H9 (cell line): ENCODE data around the gene TMBIM1. TPM values are rescaled to one million over a fixed set of nuclear protein-coding genes. Genes with fewer than 3 reads are reported as not detected.

Source experiments
- DNase-seq: peaks from one replicate; pipeline ENCODE4 v3.0.0-alpha.2; 2017
- H2AFZ ChIP-seq: one replicate; pipeline ENCODE4 v1.6.1; 2013; ENCODE audit warnings: mild to moderate bottlenecking, low read length, control low read depth, moderate library complexity
- H2AK5ac ChIP-seq: 2 replicates; pipeline ENCODE4 v1.6.1; 2013; ENCODE audit warnings: low read length, control low read depth, mixed read lengths; ENCODE audit not compliant: insufficient read length
- H2BK120ac ChIP-seq: one replicate; pipeline ENCODE4 v1.6.1; 2013; ENCODE audit warnings: low read depth, mild to moderate bottlenecking, low read length, control low read depth, inconsistent platforms; ENCODE audit not compliant: poor library complexity, severe bottlenecking
- H2BK12ac ChIP-seq: 2 replicates; pipeline ENCODE4 v1.6.1; 2013; ENCODE audit warnings: low read length, control low read depth, mixed read lengths, low read depth; ENCODE audit not compliant: insufficient read length
- H2BK15ac ChIP-seq: 2 replicates; pipeline ENCODE4 v1.6.1; 2013; ENCODE audit warnings: low read depth, low read length, control low read depth
- H2BK20ac ChIP-seq: one replicate; pipeline ENCODE4 v1.6.1; 2013; ENCODE audit warnings: low read depth, mild to moderate bottlenecking, low read length, control low read depth, inconsistent platforms; ENCODE audit not compliant: poor library complexity, severe bottlenecking
- H2BK5ac ChIP-seq: 2 replicates; pipeline ENCODE4 v1.6.1; 2013; ENCODE audit warnings: low read length, control low read depth, mixed read lengths; ENCODE audit not compliant: insufficient read length
- H3K14ac ChIP-seq: 2 replicates; pipeline ENCODE4 v1.6.1; 2013; ENCODE audit warnings: low read length, control low read depth; ENCODE audit not compliant: insufficient read depth
- H3K18ac ChIP-seq: 2 replicates; pipeline ENCODE4 v1.6.1; 2013; ENCODE audit warnings: low read depth, mild to moderate bottlenecking, mixed read lengths, low read length, control low read depth; ENCODE audit not compliant: insufficient read length
- H3K23ac ChIP-seq: 2 replicates; pipeline ENCODE4 v1.6.1; 2013; ENCODE audit warnings: low read length, control low read depth, mixed read lengths, low read depth; ENCODE audit not compliant: insufficient read length
- H3K23me2 ChIP-seq: 2 replicates; pipeline ENCODE4 v1.6.1; 2013; ENCODE audit warnings: low read depth, mild to moderate bottlenecking, mixed read lengths, low read length, control low read depth; ENCODE audit not compliant: insufficient read length, poor library complexity, severe bottlenecking
- H3K27ac ChIP-seq: 2 replicates; pipeline ENCODE4 v1.5.1; 2013; ENCODE audit warnings: low read length, control low read depth, mixed read lengths, low read depth; ENCODE audit not compliant: insufficient read length
- H3K27me3 ChIP-seq: 2 replicates; pipeline ENCODE4 v1.6.1; 2013; ENCODE audit warnings: low read length, control low read depth, inconsistent platforms; ENCODE audit not compliant: insufficient read depth
- H3K4ac ChIP-seq: 2 replicates; pipeline ENCODE4 v1.6.1; 2013; ENCODE audit warnings: low read depth, mild to moderate bottlenecking, control low read depth, inconsistent platforms, low read length, moderate library complexity
- H3K4me1 ChIP-seq: 2 replicates; pipeline ENCODE4 v1.6.1; 2013; ENCODE audit warnings: low read length, control low read depth, inconsistent platforms; ENCODE audit not compliant: insufficient read depth
- H3K4me2 ChIP-seq: 2 replicates; pipeline ENCODE4 v1.6.1; 2013; ENCODE audit warnings: low read length, control low read depth, mixed read lengths; ENCODE audit not compliant: insufficient read length, insufficient read depth
- H3K56ac ChIP-seq: 2 replicates; pipeline ENCODE4 v1.6.1; 2013; ENCODE audit warnings: low read depth, mild to moderate bottlenecking, mixed read lengths, low read length, control low read depth; ENCODE audit not compliant: insufficient read length
- H3K79me1 ChIP-seq: 2 replicates; pipeline ENCODE4 v1.6.1; 2013; ENCODE audit warnings: low read depth, mild to moderate bottlenecking, moderate library complexity, low read length, control low read depth, inconsistent platforms; ENCODE audit not compliant: insufficient read depth, poor library complexity, severe bottlenecking
- H3K79me2 ChIP-seq: 2 replicates; pipeline ENCODE4 v1.6.1; 2013; ENCODE audit warnings: low read length, control low read depth, inconsistent platforms; ENCODE audit not compliant: insufficient read depth
- H3K9ac ChIP-seq: 2 replicates; pipeline ENCODE4 v1.6.1; 2013; ENCODE audit warnings: low read length, control low read depth, mixed read lengths; ENCODE audit not compliant: insufficient read length; ENCODE audit errors: extremely low read depth
- H3K9me3 ChIP-seq: one replicate; pipeline ENCODE4 v1.6.1; 2013; ENCODE audit warnings: low read depth, low read length, inconsistent platforms; ENCODE audit not compliant: control insufficient read depth
- H3T11ph ChIP-seq: one replicate; pipeline ENCODE4 v1.6.1; 2013; ENCODE audit warnings: mild to moderate bottlenecking, low read length, control low read depth, inconsistent platforms
- H4K20me1 ChIP-seq: one replicate; pipeline ENCODE4 v1.6.1; 2013; ENCODE audit not compliant: control insufficient read depth, insufficient read length, insufficient read depth
- H4K5ac ChIP-seq: 2 replicates; pipeline ENCODE4 v1.6.1; 2013; ENCODE audit warnings: low read depth, mild to moderate bottlenecking, mixed read lengths, low read length, control low read depth; ENCODE audit not compliant: insufficient read length
- H4K8ac ChIP-seq: replicated peaks from 2 replicates; pipeline ENCODE4 v1.6.1; 2013; ENCODE audit warnings: low read length, control low read depth, mixed read lengths, low read depth; ENCODE audit not compliant: insufficient read length
- H4K91ac ChIP-seq: 2 replicates; pipeline ENCODE4 v1.6.1; 2013; ENCODE audit warnings: low read depth, mild to moderate bottlenecking, moderate library complexity, mixed read lengths, low read length, control low read depth; ENCODE audit not compliant: insufficient read length
- H3K27ac Mint-ChIP-seq, 3 experiments: 2 replicates in 2 of 3; 3 replicates in 1 of 3; pipeline ENCODE4 v1.8.0; 2020 to 2021; ENCODE audit warnings: mixed read lengths in 3 of 3, mild to moderate bottlenecking in 1 of 3, moderate library complexity in 1 of 3
- H3K27me3 Mint-ChIP-seq: 2 replicates; pipeline ENCODE4 v1.8.0; 2021; ENCODE audit warnings: low read depth, mild to moderate bottlenecking, moderate library complexity, mixed read lengths
- H3K36me3 Mint-ChIP-seq, 3 experiments: 2 replicates in 2 of 3; 3 replicates in 1 of 3; pipeline ENCODE4 v1.8.0; 2020 to 2021; ENCODE audit warnings: low read depth in 3 of 3, mixed read lengths in 3 of 3; ENCODE audit not compliant: insufficient read depth in 1 of 3
- H3K4me1 Mint-ChIP-seq, 2 experiments: 2 replicates each; pipeline ENCODE4 v1.8.0; 2020; ENCODE audit warnings: mixed read lengths in 2 of 2
- H3K4me3 Mint-ChIP-seq, 2 experiments: 2 replicates in 1 of 2; 3 replicates in 1 of 2; pipeline ENCODE4 v1.8.0; 2020 to 2021; ENCODE audit warnings: mild to moderate bottlenecking in 2 of 2, mixed read lengths in 2 of 2, moderate library complexity in 1 of 2
- H3K9me3 Mint-ChIP-seq, 2 experiments: 2 replicates in 1 of 2; 3 replicates in 1 of 2; pipeline ENCODE4 v1.8.0; 2020; ENCODE audit warnings: mild to moderate bottlenecking in 2 of 2, mixed read lengths in 2 of 2, moderate library complexity in 1 of 2
- CTCF ChIP-seq: fragments of 200-600 bp; sonication (generic); conservative IDR thresholded peaks from 3 replicates; pipeline ENCODE4 v1.8.0; 2021; ENCODE audit warnings: antibody characterized with exemption, mild to moderate bottlenecking
- WGBS: extraction: QIAGEN DNeasy Blood & Tissue Kit; methylation state at CpG from one replicate; pipeline ENCODE4 v1.1.7; 2013; ENCODE audit warnings: missing lambda C conversion rate, low lambda C conversion rate, mixed read lengths; ENCODE audit not compliant: insufficient read length; ENCODE audit errors: extremely low coverage; 5-methylcytosine and 5-hydroxymethylcytosine counted together
- total RNA-seq: library from RNA; stranded (reverse); gene quantifications from 2 replicates; pipeline ENCODE4 v1.2.1, GENCODE V29; 2021

The TMBIM1 gene
- total RNA-seq, 1 experiment from 2014 or later: 17.4 TPM

- Mint-ChIP-seq H3K27me3 (peaks cover 3% of the 10 kb centered on the region), H3K27ac (0 out of 7 replicates have a peak overlapping the region, but pooled peaks of 1 of the 3 experiments have one; percentile 5), H3K4me3 (no peak overlapping the region), H3K4me1 (peaks cover 6 to 9% of the 10 kb centered on the region in 2 experiments), H3K9me3 (no peaks in the 10 kb centered on the region), H3K36me3 (no peaks in the 10 kb centered on the region; a peak in 1 of 7 replicates)
- Histone ChIP-seq H3K18ac (no peak overlapping the region), H3K4ac (no peak overlapping the region), H4K91ac (no peak overlapping the region), H3K79me2 (no peaks in the 10 kb centered on the region), H2BK5ac (no peak overlapping the region), H3K27me3 (no peaks in the 10 kb centered on the region), H2BK20ac (no peak overlapping the region), H2BK120ac (no peak overlapping the region), H3K4me1 (no peaks in the 10 kb centered on the region), H3K23ac (no peak overlapping the region), H4K8ac (no peak overlapping the region), H3K9ac (no peak overlapping the region), H3K23me2 (no peaks in the 10 kb centered on the region), H3K56ac (no peak overlapping the region), H3K9me3 (no peaks in the 10 kb centered on the region), H2AFZ (no peak overlapping the region), H3K4me2 (no peak overlapping the region), H3K79me1 (no peaks in the 10 kb centered on the region), H2AK5ac (no peak overlapping the region), H4K20me1 (no peaks in the 10 kb centered on the region), H4K5ac (no peak overlapping the region), H2BK15ac (no peak overlapping the region), H3K14ac (no peak overlapping the region), H3K27ac (no peak overlapping the region), H3T11ph (no peak overlapping the region), H2BK12ac (no peak overlapping the region)
- peak; percentile 88 for DNase-seq
- WGBS: no CpG with 5 or more reads among the region's 9 CpGs
- TF ChIP-seq CTCF: peak; percentile 98
Measured at GRCh38 chr2:218301176-218301819, 9.0 kb upstream of the TMBIM1 start.
